GM18861 (cell line): ENCODE results near the gene DNAJC4.

Experiments used
- ATAC-seq: cut with Tn5 transposase; IDR thresholded peaks from one replicate; pipeline ENCODE4 v1.9.1; 2021; ENCODE audit not compliant: unreplicated experiment

Gene DNAJC4

GRCh38 chr11:64208086-64208795 is 22.1 kb upstream of the DNAJC4 start:
- no peak for ATAC-seq

- ATAC-seq: no peak
Measured at GRCh38 chr11:64208796-64209562, 21.4 kb upstream of the DNAJC4 start.

- ATAC-seq: no peak
Measured at GRCh38 chr11:64209563-64209843, 20.8 kb upstream of the DNAJC4 start.

- no peak for ATAC-seq
Measured at GRCh38 chr11:64210301-64211020, 19.9 kb upstream of the DNAJC4 start.

GRCh38 chr11:64211181-64211872 is 19.0 kb upstream of the DNAJC4 start:
- no peak for ATAC-seq

- ATAC-seq: no peak
Measured at GRCh38 chr11:64216879-64217278, 13.5 kb upstream of the DNAJC4 start.

GRCh38 chr11:64218628-64219353 is 11.6 kb upstream of the DNAJC4 start:
- ATAC-seq: no peak

GRCh38 chr11:64219354-64219684 is 11.0 kb upstream of the DNAJC4 start:
- no peak for ATAC-seq

- no peak for ATAC-seq
Measured at GRCh38 chr11:64219755-64220154, 10.6 kb upstream of the DNAJC4 start.

GRCh38 chr11:64220271-64220670 is 10.1 kb upstream of the DNAJC4 start:
- ATAC-seq: no peak

GRCh38 chr11:64220798-64221197 is 9.6 kb upstream of the DNAJC4 start:
- no peak for ATAC-seq

GRCh38 chr11:64222651-64223000 is 7.7 kb upstream of the DNAJC4 start:
- no peak for ATAC-seq

GRCh38 chr11:64223001-64223651 is 7.2 kb upstream of the DNAJC4 start:
- ATAC-seq: no peak

GRCh38 chr11:64224151-64224890 is 6.0 kb upstream of the DNAJC4 start:
- no peak for ATAC-seq

- no peak for ATAC-seq
Measured at GRCh38 chr11:64224891-64225607, 5.3 kb upstream of the DNAJC4 start.

- ATAC-seq: peak; percentile 35
Measured at GRCh38 chr11:64225608-64226506, 4.5 kb upstream of the DNAJC4 start, which contains the start of the genes NUDT22 and TRPT1. NUDT22 (plus strand) TSS chr11:64226274; CDS start chr11:64226653, 379 bp downstream. TRPT1 (minus strand) TSS chr11:64226186; CDS start chr11:64225860, 326 bp downstream.

GRCh38 chr11:64226507-64227051 is 3.8 kb upstream of the DNAJC4 start:
- no peak for ATAC-seq
